CD14-positive monocyte (primary cell): Measurements from ENCODE around the gene BSPRY. TPM values are rescaled to one million over a fixed set of nuclear protein-coding genes. Genes with fewer than 3 reads are reported as not detected.
"Not testable (repeated sequence)": the region's sequence is repeated elsewhere in the genome, so short reads cannot be mapped to it uniquely, and the experiment has no call there.

Experiments
- DNase-seq, 3 donors: peaks; one replicate each; pipeline ENCODE4 v3.0.0-alpha.2; 2011 to 2022
- H2AFZ ChIP-seq: 2 replicates; pipeline ENCODE4 v1.6.0; 2012; ENCODE audit warnings: mild to moderate bottlenecking, low read depth, low read length, inconsistent platforms; ENCODE audit not compliant: insufficient read depth, poor library complexity, severe bottlenecking
- H3K27ac ChIP-seq, 2 donors: 1 replicate in 1 of 2; 2 replicates in 1 of 2; pipeline ENCODE4 v1.5.1; 2012 to 2013; ENCODE audit warnings: low read length in 2 of 2, control low read depth in 1 of 2, inconsistent platforms in 1 of 2, low read depth in 1 of 2, mild to moderate bottlenecking in 1 of 2
- H3K27me3 ChIP-seq, 2 donors: one replicate each; pipeline versions ENCODE4 v1.6.0 to v1.6.1; 2011 to 2013; ENCODE audit warnings: low read length in 2 of 2; ENCODE audit not compliant: control insufficient read depth in 2 of 2, insufficient read depth in 2 of 2
- H3K36me3 ChIP-seq, 2 donors: replicated peaks in 1 of 2; 1 replicate in 1 of 2; 2 replicates in 1 of 2; pipeline versions ENCODE4 v1.5.1 to v1.6.1; 2012 to 2013; ENCODE audit warnings: low read length in 2 of 2, control low read depth in 1 of 2, inconsistent platforms in 1 of 2, mild to moderate bottlenecking in 1 of 2; ENCODE audit not compliant: insufficient read depth in 2 of 2, control insufficient read depth in 1 of 2
- H3K4me1 ChIP-seq, 2 donors: 1 replicate in 1 of 2; 2 replicates in 1 of 2; pipeline versions ENCODE4 v1.5.1 to v1.6.1; 2012 to 2013; ENCODE audit warnings: low read length in 2 of 2, control low read depth in 1 of 2, inconsistent platforms in 1 of 2, mild to moderate bottlenecking in 1 of 2, moderate library complexity in 1 of 2; ENCODE audit not compliant: insufficient read depth in 2 of 2, control insufficient read depth in 1 of 2
- H3K4me2 ChIP-seq: replicated peaks from 2 replicates; pipeline ENCODE3; 2012; ENCODE audit warnings: low read length, moderate library complexity, mild to moderate bottlenecking; ENCODE audit not compliant: poor library complexity, severe bottlenecking; ENCODE audit errors: extremely low read depth
- H3K4me3 ChIP-seq, 3 experiments: fragments of 200-600 bp in 1 of 3; sonication (generic) in 1 of 3; replicated peaks in 1 of 3; 1 replicate in 2 of 3; 2 replicates in 1 of 3; pipeline ENCODE4 v1.5.1; 2011 to 2013; ENCODE audit warnings: low read length in 3 of 3, mild to moderate bottlenecking in 3 of 3, control low read depth in 2 of 3, low read depth in 2 of 3, inconsistent platforms in 1 of 3, moderate library complexity in 1 of 3
- H3K79me2 ChIP-seq: 2 replicates; pipeline ENCODE4 v1.6.0; 2012; ENCODE audit warnings: mild to moderate bottlenecking, control low read depth, inconsistent platforms, low read length, moderate library complexity; ENCODE audit not compliant: insufficient read depth
- H3K9ac ChIP-seq: 2 replicates; pipeline ENCODE4 v1.6.0; 2017; ENCODE audit warnings: low read length, mild to moderate bottlenecking; ENCODE audit not compliant: insufficient read depth, poor library complexity, severe bottlenecking
- H3K9me3 ChIP-seq, 2 donors: replicated peaks in 1 of 2; 1 replicate in 1 of 2; 2 replicates in 1 of 2; pipeline versions ENCODE4 v1.5.1 to v1.6.1; 2012 to 2013; ENCODE audit warnings: low read length in 2 of 2, control low read depth in 1 of 2; ENCODE audit not compliant: control insufficient read depth in 1 of 2, insufficient read depth in 1 of 2
- H4K20me1 ChIP-seq: 2 replicates; pipeline ENCODE4 v1.6.0; 2012; ENCODE audit warnings: mild to moderate bottlenecking, low read length, control low read depth, moderate library complexity; ENCODE audit not compliant: insufficient read depth
- H3K27ac Mint-ChIP-seq, 7 donors: one replicate each; pipeline ENCODE4 v1.8.0; 2020; ENCODE audit warnings: mild to moderate bottlenecking in 7 of 7, mixed read lengths in 7 of 7, moderate library complexity in 6 of 7, inconsistent platforms in 2 of 7
- H3K27me3 Mint-ChIP-seq, 3 donors: one replicate each; pipeline ENCODE4 v1.8.0; 2021 to 2022; ENCODE audit warnings: low read depth in 3 of 3, mild to moderate bottlenecking in 3 of 3, mixed read lengths in 3 of 3, moderate library complexity in 3 of 3, inconsistent platforms in 1 of 3
- H3K36me3 Mint-ChIP-seq, 2 donors: one replicate each; pipeline ENCODE4 v1.8.0; 2020; ENCODE audit warnings: mixed read lengths in 2 of 2, inconsistent platforms in 1 of 2, mild to moderate bottlenecking in 1 of 2
- H3K4me1 Mint-ChIP-seq: one replicate; pipeline ENCODE4 v1.8.0; 2020; ENCODE audit warnings: mild to moderate bottlenecking, mixed read lengths
- H3K4me3 Mint-ChIP-seq, 2 donors: one replicate each; pipeline ENCODE4 v1.8.0; 2020; ENCODE audit warnings: mild to moderate bottlenecking in 2 of 2, mixed read lengths in 2 of 2, moderate library complexity in 1 of 2
- H3K9me3 Mint-ChIP-seq, 7 donors: one replicate each; pipeline ENCODE4 v1.8.0; 2020 to 2022; ENCODE audit warnings: mixed read lengths in 7 of 7, mild to moderate bottlenecking in 6 of 7, moderate library complexity in 6 of 7, inconsistent platforms in 2 of 7
- WGBS: methylation state at CpG from one replicate; pipeline ENCODE4 v1.1.5; 2013; ENCODE audit warnings: missing lambda C conversion rate; ENCODE audit not compliant: insufficient coverage; 5-methylcytosine and 5-hydroxymethylcytosine counted together
- intact Hi-C, 2 donors: fragments of 100-400 bp; cut with micrococcal nuclease; formaldehyde crosslinking; loops; one replicate each; pipeline versions ENCODE4 v1.15.0 to v1.15.1; 2023
- polyA plus RNA-seq, 3 donors: library from polyadenylated mRNA; depleted of rRNA in 1 of 3; unstranded in 2 of 3; stranded (reverse) in 1 of 3; fragments of 300-500 nt in 2 of 3; fragments of >200 nt in 1 of 3; fragmentation: Illumina TruSeq in 2 of 3; gene quantifications; 1 replicate in 2 of 3; 2 replicates in 1 of 3; pipeline ENCODE4 v1.2.3, GENCODE V29; 2012 to 2021
- TF ChIP-seq, protein P1 (sequence below): fragments of 200-600 bp; IDR thresholded peaks from one replicate; pipeline ENCODE4 v1.8.0; 2022; ENCODE audit warnings: antibody characterized with exemption, mild to moderate bottlenecking

The BSPRY gene
- polyA plus RNA-seq, 3 donors = 0.16 TPM; not detected in 2

DNA sequence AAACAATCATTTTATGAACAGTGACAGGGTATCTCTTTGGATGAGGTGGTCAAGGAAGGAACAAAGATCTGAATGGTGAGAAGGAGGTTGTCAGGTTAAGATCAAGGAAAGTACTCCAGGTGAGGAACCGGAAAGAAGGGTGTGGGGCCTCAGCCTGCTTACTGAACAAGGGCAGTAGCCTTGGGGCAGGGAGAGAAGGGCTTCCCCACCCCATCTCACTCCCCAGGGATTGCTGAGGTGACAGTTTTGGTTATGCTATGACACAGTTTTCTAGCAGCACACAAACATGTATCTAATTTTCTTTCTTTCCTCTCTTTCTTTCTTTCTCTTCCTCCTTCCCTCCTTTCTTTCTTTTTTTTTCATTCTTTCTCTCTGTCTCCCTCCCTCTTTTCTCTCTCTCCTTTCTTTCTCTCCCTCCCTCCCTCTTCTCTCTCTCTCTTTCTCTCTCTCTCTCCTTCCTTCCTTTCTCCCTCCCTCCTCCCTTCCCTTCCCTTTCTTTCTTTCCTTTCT lies 31.6 kb downstream of the BSPRY start:
- Mint-ChIP-seq H3K27me3 (peaks cover 0 to 3% (median 2%) of the 10 kb centered on the region in 3 donors), H3K36me3 (peaks cover 5 to 19% of the 10 kb centered on the region in 2 donors), H3K9me3 (no peaks in the 10 kb centered on the region), H3K4me1 (peaks cover 21% of the 10 kb centered on the region), H3K4me3 (no peak overlapping the region), H3K27ac (no peak overlapping the region)
- Histone ChIP-seq H2AFZ (no peak overlapping the region), H3K4me3 (no peak overlapping the region), H4K20me1 (no peaks in the 10 kb centered on the region), H3K27ac (no peak overlapping the region), H3K9ac (no peak overlapping the region), H3K9me3 (no peaks in the 10 kb centered on the region), H3K4me2 (no peak overlapping the region), H3K4me1 (peaks cover 9 to 20% of the 10 kb centered on the region in 2 donors), H3K79me2 (no peaks in the 10 kb centered on the region), H3K36me3 (no peaks in the 10 kb centered on the region), H3K27me3 (no peaks in the 10 kb centered on the region)
- TF ChIP-seq, protein P1, sequence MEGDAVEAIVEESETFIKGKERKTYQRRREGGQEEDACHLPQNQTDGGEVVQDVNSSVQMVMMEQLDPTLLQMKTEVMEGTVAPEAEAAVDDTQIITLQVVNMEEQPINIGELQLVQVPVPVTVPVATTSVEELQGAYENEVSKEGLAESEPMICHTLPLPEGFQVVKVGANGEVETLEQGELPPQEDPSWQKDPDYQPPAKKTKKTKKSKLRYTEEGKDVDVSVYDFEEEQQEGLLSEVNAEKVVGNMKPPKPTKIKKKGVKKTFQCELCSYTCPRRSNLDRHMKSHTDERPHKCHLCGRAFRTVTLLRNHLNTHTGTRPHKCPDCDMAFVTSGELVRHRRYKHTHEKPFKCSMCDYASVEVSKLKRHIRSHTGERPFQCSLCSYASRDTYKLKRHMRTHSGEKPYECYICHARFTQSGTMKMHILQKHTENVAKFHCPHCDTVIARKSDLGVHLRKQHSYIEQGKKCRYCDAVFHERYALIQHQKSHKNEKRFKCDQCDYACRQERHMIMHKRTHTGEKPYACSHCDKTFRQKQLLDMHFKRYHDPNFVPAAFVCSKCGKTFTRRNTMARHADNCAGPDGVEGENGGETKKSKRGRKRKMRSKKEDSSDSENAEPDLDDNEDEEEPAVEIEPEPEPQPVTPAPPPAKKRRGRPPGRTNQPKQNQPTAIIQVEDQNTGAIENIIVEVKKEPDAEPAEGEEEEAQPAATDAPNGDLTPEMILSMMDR = no peak
- WGBS = no CpG with 5 or more reads among the region's 1 CpG
- intact Hi-C loops = no loop called here
- no peak for DNase-seq

DNA sequence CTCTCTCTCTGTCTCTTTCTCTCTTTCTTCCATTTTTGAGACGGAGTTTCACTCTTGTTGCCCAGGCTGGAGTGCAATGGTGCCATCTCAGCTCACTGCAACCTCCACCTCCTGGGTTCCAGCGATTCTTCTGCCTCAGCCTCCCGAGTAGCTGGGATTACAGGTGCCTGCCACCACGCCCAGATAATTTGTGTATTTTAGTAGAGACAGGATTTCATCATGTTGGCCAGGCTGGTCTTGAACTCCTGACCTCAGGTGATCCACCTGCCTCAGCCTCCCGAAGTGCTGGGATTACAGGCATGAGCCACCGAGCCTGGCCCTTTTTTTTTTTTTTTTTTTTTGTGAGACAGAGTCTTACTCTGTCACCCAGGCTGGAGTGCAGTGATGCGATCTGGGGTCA lies 32.1 kb downstream of the BSPRY start:
- H3K27ac Mint-ChIP-seq, H3K27me3 ChIP-seq, H3K4me2 ChIP-seq, H3K9me3 Mint-ChIP-seq, H3K27me3 Mint-ChIP-seq, H3K9me3 ChIP-seq, DNase-seq, H3K27ac ChIP-seq, H3K79me2 ChIP-seq, intact Hi-C loops, H4K20me1 ChIP-seq, H2AFZ ChIP-seq, H3K9ac ChIP-seq, H3K36me3 ChIP-seq, H3K4me3 ChIP-seq, H3K4me3 Mint-ChIP-seq: not testable (repeated sequence)
- WGBS = no CpG with 5 or more reads among the region's 7 CpGs
- Mint-ChIP-seq H3K36me3 (peaks cover 6 to 22% of the 10 kb centered on the region in 2 donors), H3K4me1 (peaks cover 20% of the 10 kb centered on the region)
- peaks cover 10 to 20% of the 10 kb centered on the region in 2 donors for H3K4me1 ChIP-seq
